CD14-positive monocyte (primary cell): ENCODE measurements around the gene KIAA1328. TPM values are rescaled to one million over a fixed set of nuclear protein-coding genes. Genes with fewer than 3 reads are reported as not detected.

Experiments
- DNase-seq, 3 donors: peaks; one replicate each; pipeline ENCODE4 v3.0.0-alpha.2; 2011 to 2022
- H2AFZ ChIP-seq: 2 replicates; pipeline ENCODE4 v1.6.0; 2012; ENCODE audit warnings: mild to moderate bottlenecking, low read depth, low read length, inconsistent platforms; ENCODE audit not compliant: insufficient read depth, poor library complexity, severe bottlenecking
- H3K27ac ChIP-seq, 2 donors: 1 replicate in 1 of 2; 2 replicates in 1 of 2; pipeline ENCODE4 v1.5.1; 2012 to 2013; ENCODE audit warnings: low read length in 2 of 2, control low read depth in 1 of 2, inconsistent platforms in 1 of 2, low read depth in 1 of 2, mild to moderate bottlenecking in 1 of 2
- H3K27me3 ChIP-seq, 2 donors: one replicate each; pipeline versions ENCODE4 v1.6.0 to v1.6.1; 2011 to 2013; ENCODE audit warnings: low read length in 2 of 2; ENCODE audit not compliant: control insufficient read depth in 2 of 2, insufficient read depth in 2 of 2
- H3K36me3 ChIP-seq, 2 donors: replicated peaks in 1 of 2; 1 replicate in 1 of 2; 2 replicates in 1 of 2; pipeline versions ENCODE4 v1.5.1 to v1.6.1; 2012 to 2013; ENCODE audit warnings: low read length in 2 of 2, control low read depth in 1 of 2, inconsistent platforms in 1 of 2, mild to moderate bottlenecking in 1 of 2; ENCODE audit not compliant: insufficient read depth in 2 of 2, control insufficient read depth in 1 of 2
- H3K4me1 ChIP-seq, 2 donors: 1 replicate in 1 of 2; 2 replicates in 1 of 2; pipeline versions ENCODE4 v1.5.1 to v1.6.1; 2012 to 2013; ENCODE audit warnings: low read length in 2 of 2, control low read depth in 1 of 2, inconsistent platforms in 1 of 2, mild to moderate bottlenecking in 1 of 2, moderate library complexity in 1 of 2; ENCODE audit not compliant: insufficient read depth in 2 of 2, control insufficient read depth in 1 of 2
- H3K4me2 ChIP-seq: replicated peaks from 2 replicates; pipeline ENCODE3; 2012; ENCODE audit warnings: low read length, moderate library complexity, mild to moderate bottlenecking; ENCODE audit not compliant: poor library complexity, severe bottlenecking; ENCODE audit errors: extremely low read depth
- H3K4me3 ChIP-seq, 3 experiments: fragments of 200-600 bp in 1 of 3; sonication (generic) in 1 of 3; replicated peaks in 1 of 3; 1 replicate in 2 of 3; 2 replicates in 1 of 3; pipeline ENCODE4 v1.5.1; 2011 to 2013; ENCODE audit warnings: low read length in 3 of 3, mild to moderate bottlenecking in 3 of 3, control low read depth in 2 of 3, low read depth in 2 of 3, inconsistent platforms in 1 of 3, moderate library complexity in 1 of 3
- H3K79me2 ChIP-seq: 2 replicates; pipeline ENCODE4 v1.6.0; 2012; ENCODE audit warnings: mild to moderate bottlenecking, control low read depth, inconsistent platforms, low read length, moderate library complexity; ENCODE audit not compliant: insufficient read depth
- H3K9ac ChIP-seq: 2 replicates; pipeline ENCODE4 v1.6.0; 2017; ENCODE audit warnings: low read length, mild to moderate bottlenecking; ENCODE audit not compliant: insufficient read depth, poor library complexity, severe bottlenecking
- H3K9me3 ChIP-seq, 2 donors: replicated peaks in 1 of 2; 1 replicate in 1 of 2; 2 replicates in 1 of 2; pipeline versions ENCODE4 v1.5.1 to v1.6.1; 2012 to 2013; ENCODE audit warnings: low read length in 2 of 2, control low read depth in 1 of 2; ENCODE audit not compliant: control insufficient read depth in 1 of 2, insufficient read depth in 1 of 2
- H4K20me1 ChIP-seq: 2 replicates; pipeline ENCODE4 v1.6.0; 2012; ENCODE audit warnings: mild to moderate bottlenecking, low read length, control low read depth, moderate library complexity; ENCODE audit not compliant: insufficient read depth
- H3K27ac Mint-ChIP-seq, 7 donors: one replicate each; pipeline ENCODE4 v1.8.0; 2020; ENCODE audit warnings: mild to moderate bottlenecking in 7 of 7, mixed read lengths in 7 of 7, moderate library complexity in 6 of 7, inconsistent platforms in 2 of 7
- H3K27me3 Mint-ChIP-seq, 3 donors: one replicate each; pipeline ENCODE4 v1.8.0; 2021 to 2022; ENCODE audit warnings: low read depth in 3 of 3, mild to moderate bottlenecking in 3 of 3, mixed read lengths in 3 of 3, moderate library complexity in 3 of 3, inconsistent platforms in 1 of 3
- H3K36me3 Mint-ChIP-seq, 2 donors: one replicate each; pipeline ENCODE4 v1.8.0; 2020; ENCODE audit warnings: mixed read lengths in 2 of 2, inconsistent platforms in 1 of 2, mild to moderate bottlenecking in 1 of 2
- H3K4me1 Mint-ChIP-seq: one replicate; pipeline ENCODE4 v1.8.0; 2020; ENCODE audit warnings: mild to moderate bottlenecking, mixed read lengths
- H3K4me3 Mint-ChIP-seq, 2 donors: one replicate each; pipeline ENCODE4 v1.8.0; 2020; ENCODE audit warnings: mild to moderate bottlenecking in 2 of 2, mixed read lengths in 2 of 2, moderate library complexity in 1 of 2
- H3K9me3 Mint-ChIP-seq, 7 donors: one replicate each; pipeline ENCODE4 v1.8.0; 2020 to 2022; ENCODE audit warnings: mixed read lengths in 7 of 7, mild to moderate bottlenecking in 6 of 7, moderate library complexity in 6 of 7, inconsistent platforms in 2 of 7
- WGBS: methylation state at CpG from one replicate; pipeline ENCODE4 v1.1.5; 2013; ENCODE audit warnings: missing lambda C conversion rate; ENCODE audit not compliant: insufficient coverage; 5-methylcytosine and 5-hydroxymethylcytosine counted together
- intact Hi-C, 2 donors: fragments of 100-400 bp; cut with micrococcal nuclease; formaldehyde crosslinking; loops; one replicate each; pipeline versions ENCODE4 v1.15.0 to v1.15.1; 2023
- polyA plus RNA-seq, 3 donors: library from polyadenylated mRNA; depleted of rRNA in 1 of 3; unstranded in 2 of 3; stranded (reverse) in 1 of 3; fragments of 300-500 nt in 2 of 3; fragments of >200 nt in 1 of 3; fragmentation: Illumina TruSeq in 2 of 3; gene quantifications; 1 replicate in 2 of 3; 2 replicates in 1 of 3; pipeline ENCODE4 v1.2.3, GENCODE V29; 2012 to 2021
- TF ChIP-seq, protein P1 (sequence below): fragments of 200-600 bp; IDR thresholded peaks from one replicate; pipeline ENCODE4 v1.8.0; 2022; ENCODE audit warnings: antibody characterized with exemption, mild to moderate bottlenecking

Gene KIAA1328
- polyA plus RNA-seq, 3 donors: 3.7 to 3.9 (median 3.8) TPM

DNA sequence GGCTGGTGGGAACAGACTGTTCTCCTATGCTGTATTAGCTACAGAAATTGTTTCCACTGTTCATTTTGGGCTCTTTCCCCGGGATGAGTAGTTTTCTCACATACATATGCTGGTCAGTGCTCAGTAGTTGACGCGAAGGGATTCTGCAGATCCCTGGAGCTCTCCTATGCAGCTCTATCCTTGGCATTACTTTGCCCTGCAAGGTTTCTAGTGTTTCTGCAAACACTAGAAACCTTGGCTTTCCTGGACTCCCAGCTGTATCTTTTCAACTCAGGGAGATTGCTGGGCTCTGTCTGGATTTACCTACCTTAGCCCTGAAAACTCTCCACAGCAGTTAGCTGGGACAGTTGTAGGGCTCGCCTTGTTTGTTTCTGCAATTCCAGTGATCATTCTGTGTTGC, 10.9 kb downstream of the KIAA1328 start:
- Histone ChIP-seq H3K79me2 (no peaks in the 10 kb centered on the region), H2AFZ (no peak overlapping the region), H4K20me1 (no peaks in the 10 kb centered on the region), H3K9me3 (peaks cover 0 to 4% of the 10 kb centered on the region in 2 donors), H3K4me3 (no peak overlapping the region), H3K27me3 (no peaks in the 10 kb centered on the region), H3K36me3 (peaks cover 0 to 16% of the 10 kb centered on the region in 2 donors), H3K9ac (no peak overlapping the region), H3K4me2 (no peak overlapping the region), H3K4me1 (no peaks in the 10 kb centered on the region), H3K27ac (no peak overlapping the region)
- Mint-ChIP-seq H3K4me3 (no peak overlapping the region), H3K27ac (no peak overlapping the region), H3K36me3 (peaks cover 28 to 36% of the 10 kb centered on the region in 2 donors), H3K4me1 (peaks cover 9% of the 10 kb centered on the region), H3K9me3 (peaks cover 0 to 8% (median 4%) of the 10 kb centered on the region in 7 donors), H3K27me3 (peaks cover 0 to 2% (median 0%) of the 10 kb centered on the region in 3 donors)
- no peak for DNase-seq
- TF ChIP-seq, protein P1, sequence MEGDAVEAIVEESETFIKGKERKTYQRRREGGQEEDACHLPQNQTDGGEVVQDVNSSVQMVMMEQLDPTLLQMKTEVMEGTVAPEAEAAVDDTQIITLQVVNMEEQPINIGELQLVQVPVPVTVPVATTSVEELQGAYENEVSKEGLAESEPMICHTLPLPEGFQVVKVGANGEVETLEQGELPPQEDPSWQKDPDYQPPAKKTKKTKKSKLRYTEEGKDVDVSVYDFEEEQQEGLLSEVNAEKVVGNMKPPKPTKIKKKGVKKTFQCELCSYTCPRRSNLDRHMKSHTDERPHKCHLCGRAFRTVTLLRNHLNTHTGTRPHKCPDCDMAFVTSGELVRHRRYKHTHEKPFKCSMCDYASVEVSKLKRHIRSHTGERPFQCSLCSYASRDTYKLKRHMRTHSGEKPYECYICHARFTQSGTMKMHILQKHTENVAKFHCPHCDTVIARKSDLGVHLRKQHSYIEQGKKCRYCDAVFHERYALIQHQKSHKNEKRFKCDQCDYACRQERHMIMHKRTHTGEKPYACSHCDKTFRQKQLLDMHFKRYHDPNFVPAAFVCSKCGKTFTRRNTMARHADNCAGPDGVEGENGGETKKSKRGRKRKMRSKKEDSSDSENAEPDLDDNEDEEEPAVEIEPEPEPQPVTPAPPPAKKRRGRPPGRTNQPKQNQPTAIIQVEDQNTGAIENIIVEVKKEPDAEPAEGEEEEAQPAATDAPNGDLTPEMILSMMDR: no peak
- 91% methylated on average over 3 of the region's 4 CpGs for WGBS
- intact Hi-C loops: no loop called here

DNA sequence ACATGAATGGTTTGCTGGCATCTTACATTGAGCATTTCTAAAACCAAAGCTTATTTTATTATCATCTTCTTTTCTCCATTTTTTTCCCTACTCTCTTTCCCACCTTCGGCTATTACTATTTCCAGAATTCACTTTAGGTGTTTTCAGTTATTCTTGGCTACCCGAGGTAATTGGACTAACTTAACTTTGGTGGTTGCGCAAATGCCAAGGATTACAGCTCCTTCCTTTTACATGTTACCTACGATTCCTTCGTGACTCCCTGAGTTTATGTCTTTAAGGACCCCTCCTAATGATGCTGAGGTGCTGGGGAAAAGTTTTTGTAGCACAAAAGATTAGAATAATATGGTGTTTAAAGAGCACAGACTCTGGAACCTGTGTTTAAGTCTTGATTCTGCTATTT, 14.3 kb downstream of the KIAA1328 start:
- no peak overlapping the region for H3K27ac ChIP-seq
- no peak overlapping the region for H3K4me3 ChIP-seq
- intact Hi-C loops: no loop called here
- no peak overlapping the region for H3K9ac ChIP-seq
- no peak overlapping the region for H2AFZ ChIP-seq
- TF ChIP-seq, protein P1: no peak
- no peaks in the 10 kb centered on the region for H4K20me1 ChIP-seq
- WGBS: 83% methylated on average over 1 of the region's 5 CpGs
- Mint-ChIP-seq H3K36me3 (peaks cover 24 to 33% of the 10 kb centered on the region in 2 donors), H3K9me3 (peaks cover 0 to 8% (median 2%) of the 10 kb centered on the region in 7 donors), H3K4me1 (peaks cover 6% of the 10 kb centered on the region), H3K27ac (no peak overlapping the region), H3K27me3 (peaks cover 0 to 2% (median 0%) of the 10 kb centered on the region in 3 donors), H3K4me3 (no peak overlapping the region)
- no peaks in the 10 kb centered on the region for H3K79me2 ChIP-seq
- H3K36me3 ChIP-seq: peaks cover 0 to 11% of the 10 kb centered on the region in 2 donors
- H3K4me1 ChIP-seq: no peaks in the 10 kb centered on the region
- H3K27me3 ChIP-seq: no peaks in the 10 kb centered on the region
- no peak overlapping the region for H3K4me2 ChIP-seq
- H3K9me3 ChIP-seq: peaks cover 0 to 4% of the 10 kb centered on the region in 2 donors
- no peak for DNase-seq
